Lung microvascular endothelial cell (primary cell): ENCODE measurements around the gene VMAC. TPM values are rescaled to one million over a fixed set of nuclear protein-coding genes. Genes with fewer than 3 reads are reported as not detected.

Experiments used
- DNase-seq, 2 donors: peaks; one replicate each; pipeline versions ENCODE4 v3.0.0 to v3.0.0-alpha.2; 2010; ENCODE audit warnings: low read depth in 2 of 2
- total RNA-seq: library from RNA; depleted of rRNA; stranded (reverse); fragments of >200 nt; gene quantifications from 2 replicates; pipeline ENCODE4 v1.2.1, GENCODE V29; 2014

VMAC gene
- total RNA-seq, 1 donor from 2014 or later: 7.7 TPM

DNA sequence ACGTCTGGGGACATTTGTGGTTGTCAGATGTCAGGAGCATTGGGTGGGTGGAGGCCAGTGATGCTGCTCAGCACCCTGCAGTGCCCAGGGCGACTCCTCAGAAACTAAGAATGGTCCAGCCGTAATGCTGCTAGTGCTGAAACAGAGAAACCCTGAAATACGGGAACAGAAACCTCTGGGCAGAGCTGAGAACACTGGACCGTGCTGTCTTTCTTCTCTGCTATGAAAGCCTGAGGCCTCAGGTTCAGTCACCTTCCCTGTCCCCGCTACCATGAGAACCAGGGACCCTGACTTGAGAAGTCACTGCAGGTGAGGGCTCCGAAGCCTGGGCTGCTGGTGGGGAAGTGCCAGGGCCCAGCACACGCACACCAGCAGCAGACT, 22.8 kb downstream of the VMAC start:
- no peak for DNase-seq

DNA sequence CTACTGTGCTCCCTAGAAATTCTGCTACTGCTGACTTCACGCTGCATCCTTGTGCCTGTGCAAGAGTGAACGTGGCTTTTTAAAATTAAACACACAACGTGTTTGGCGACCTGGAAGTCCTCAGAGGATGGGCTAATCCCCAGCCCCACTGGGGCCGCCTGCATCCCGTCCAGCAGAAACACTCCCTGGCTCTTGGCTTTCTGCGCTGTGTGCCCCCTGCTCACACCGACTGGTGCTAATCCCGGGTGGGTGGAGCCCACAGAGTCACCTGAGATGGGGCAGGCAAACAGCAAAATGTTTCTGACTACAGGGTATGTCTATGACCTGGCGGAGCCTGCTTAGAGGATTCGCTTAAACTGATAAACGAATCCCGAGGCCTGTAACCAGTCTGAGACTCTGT, 24.5 kb downstream of the VMAC start:
- no peak for DNase-seq

DNA sequence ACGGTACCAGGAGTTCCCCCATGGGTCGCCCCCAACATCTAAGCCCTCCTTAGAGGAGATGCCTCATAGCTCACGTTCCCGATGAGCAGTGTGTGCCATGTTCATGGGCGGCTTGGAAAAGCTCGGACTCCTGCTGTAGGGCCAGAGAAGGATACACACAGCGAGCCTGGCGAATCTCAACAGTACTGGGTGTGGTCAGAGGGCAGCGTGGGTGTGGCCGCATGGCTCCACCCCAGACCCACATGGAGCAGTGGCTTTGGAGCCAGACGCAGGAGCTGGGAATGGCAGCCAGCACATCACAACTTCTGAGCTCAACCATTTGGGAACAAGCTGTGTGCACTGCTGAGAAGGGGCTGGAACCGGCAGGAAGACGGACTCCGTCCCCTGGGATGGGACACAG, 25.0 kb downstream of the VMAC start:
- no peak for DNase-seq

DNA sequence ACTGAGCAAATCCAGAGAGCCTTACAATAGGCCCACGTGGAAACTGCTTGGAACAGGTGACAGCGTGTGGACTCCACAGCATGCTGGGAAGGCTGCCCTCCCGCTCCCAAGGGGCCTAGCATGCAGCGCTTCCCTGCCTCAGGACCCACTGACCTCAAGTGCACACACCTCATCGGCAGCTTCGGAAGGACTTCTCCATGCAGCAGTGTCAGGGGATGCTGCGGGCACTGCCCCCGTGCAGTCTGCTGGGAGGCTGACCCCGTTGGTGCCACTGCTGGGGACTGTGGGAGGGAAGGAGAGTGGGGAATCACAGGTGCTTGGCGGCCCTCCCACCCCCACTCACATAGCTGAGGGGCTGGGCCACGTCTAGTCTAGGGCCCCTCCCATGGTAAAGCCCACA, 26.6 kb downstream of the VMAC start:
- DNase-seq: no peak

DNA sequence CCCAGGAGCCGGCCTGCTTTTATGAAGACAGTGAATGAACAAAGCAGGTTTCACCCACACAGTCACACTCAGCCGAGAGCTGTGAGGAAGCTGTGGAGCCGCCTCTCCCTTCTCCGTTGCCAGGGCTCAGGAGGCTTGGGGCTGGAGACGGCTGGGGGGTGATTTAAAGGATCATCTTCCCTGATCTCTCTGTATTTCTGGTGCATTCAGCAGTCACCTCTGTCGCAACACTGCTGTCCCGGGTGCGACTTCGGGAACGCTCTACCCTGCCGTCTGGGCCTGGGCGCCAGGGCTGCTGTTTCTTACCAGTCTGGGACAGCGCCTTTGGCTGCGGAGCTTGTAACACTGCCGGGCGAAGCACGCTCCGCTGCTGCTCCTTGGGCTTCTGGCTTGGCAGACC, 27.5 kb downstream of the VMAC start:
- DNase-seq: no peak

DNA sequence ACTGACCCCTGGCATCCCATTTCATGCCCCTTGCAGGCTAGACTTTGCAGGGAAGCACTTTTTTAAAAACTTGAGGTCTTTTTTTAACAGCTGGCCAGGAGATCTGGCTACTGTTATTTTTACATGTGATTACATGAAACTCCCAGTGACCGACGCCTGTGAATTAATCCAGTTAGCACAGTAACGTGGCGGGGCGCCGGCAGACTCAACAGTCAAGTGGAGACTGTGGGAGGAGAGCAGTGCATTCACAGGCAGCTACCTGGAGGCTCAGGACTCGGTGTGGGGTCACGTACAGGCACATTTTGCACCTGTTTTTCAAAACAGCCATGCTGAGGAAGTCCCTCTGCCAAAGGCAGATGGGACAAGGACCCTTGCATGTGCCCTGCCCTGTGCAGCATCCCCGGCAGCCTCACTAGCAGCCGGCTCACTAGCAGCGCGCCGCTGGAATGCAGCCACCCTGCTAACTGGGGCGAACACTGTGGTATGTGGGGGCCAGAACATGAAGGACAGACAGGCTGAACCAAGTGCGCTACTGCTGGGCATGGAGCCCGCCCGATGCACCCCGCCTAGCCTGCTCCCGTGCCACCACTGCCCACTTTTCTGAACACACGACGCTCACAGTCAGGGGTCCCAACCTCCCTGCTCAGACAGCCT, 28.1 kb downstream of the VMAC start:
- DNase-seq: no peak

DNA sequence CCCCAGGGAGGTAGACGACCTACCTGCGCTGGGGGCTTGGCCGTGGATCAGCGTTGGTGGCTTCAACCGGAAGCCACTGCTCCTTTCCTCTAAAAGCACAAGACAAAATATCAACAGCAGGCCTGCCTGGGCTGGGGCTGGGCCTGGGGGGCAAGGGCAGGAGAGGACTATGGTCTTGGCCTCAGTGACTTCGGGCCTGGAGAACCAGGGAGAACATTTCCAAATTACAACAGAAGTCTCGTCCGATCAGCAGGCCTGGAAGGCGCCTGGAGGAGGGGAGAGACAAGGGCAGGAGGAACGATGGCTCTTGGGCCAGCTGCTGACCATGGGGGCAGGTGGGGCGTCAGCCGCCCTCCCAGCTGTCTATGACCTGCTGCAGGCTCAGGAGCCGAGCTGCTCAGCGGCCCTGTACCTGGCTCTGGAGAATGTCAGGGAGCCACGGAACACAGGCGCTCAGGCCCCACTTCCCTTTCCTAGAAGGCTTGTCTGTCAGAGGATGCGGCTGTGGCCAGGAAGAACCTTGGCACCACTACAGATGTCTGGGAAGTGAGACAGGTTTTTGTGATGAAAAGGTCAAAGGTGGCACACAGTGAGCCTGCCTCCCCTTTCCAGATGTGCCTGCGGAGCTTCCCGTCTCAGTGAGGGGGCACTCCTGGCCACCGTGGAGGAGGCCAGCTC, 28.9 kb downstream of the VMAC start:
- DNase-seq: peak; percentile 33 to 37

DNA sequence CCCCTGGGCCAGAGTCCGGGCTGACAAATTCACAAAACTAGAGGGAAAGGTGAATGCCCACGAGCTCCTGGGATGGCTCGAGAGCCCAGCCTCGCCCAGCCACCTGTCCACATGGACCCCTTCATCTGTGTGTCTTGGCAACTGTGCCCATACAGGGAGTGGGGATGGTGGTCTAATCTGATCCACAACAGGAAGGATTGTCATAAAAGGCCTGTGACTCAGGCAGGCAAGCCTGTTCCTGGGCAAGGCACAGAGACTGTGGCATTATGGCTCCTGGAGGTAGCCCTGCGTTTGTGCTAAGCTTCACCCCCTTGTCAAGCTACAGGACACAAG, 29.4 kb downstream of the VMAC start:
- DNase-seq: peak; percentile 53 to 74

DNA sequence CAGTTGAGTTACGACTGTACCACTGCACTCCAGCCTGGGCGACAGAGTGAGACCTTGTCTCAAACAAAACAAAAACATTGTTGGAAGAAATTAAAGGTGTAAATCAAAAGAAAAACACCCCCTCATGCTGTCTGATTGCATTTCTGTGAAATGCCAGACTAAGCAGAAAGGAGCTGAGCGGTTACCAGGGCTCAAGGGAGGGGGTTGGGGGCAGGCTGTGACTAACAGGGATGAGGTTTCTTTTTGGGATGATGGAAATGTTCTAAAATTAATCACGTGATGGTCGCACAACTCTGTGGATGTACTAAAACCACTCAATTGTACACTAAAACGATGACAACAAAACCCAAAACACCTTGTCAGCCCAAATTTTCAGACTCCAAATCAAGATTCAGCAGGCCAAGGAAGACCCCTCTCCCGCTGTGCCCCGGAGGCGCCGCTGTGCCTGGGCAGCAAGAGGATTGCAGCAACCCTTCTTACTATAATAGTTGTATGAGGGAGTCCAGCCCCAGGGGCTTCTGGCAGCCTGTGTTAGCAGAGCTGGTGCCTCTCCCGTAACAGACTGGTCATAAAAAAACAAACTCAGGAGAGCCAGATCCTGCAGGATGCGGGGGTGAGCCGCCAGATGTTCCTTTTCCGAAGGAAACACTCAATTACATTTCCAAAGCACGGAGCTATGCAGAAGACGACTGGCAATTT, 30.3 kb downstream of the VMAC start:
- peak; percentile 63 to 87 for DNase-seq

DNA sequence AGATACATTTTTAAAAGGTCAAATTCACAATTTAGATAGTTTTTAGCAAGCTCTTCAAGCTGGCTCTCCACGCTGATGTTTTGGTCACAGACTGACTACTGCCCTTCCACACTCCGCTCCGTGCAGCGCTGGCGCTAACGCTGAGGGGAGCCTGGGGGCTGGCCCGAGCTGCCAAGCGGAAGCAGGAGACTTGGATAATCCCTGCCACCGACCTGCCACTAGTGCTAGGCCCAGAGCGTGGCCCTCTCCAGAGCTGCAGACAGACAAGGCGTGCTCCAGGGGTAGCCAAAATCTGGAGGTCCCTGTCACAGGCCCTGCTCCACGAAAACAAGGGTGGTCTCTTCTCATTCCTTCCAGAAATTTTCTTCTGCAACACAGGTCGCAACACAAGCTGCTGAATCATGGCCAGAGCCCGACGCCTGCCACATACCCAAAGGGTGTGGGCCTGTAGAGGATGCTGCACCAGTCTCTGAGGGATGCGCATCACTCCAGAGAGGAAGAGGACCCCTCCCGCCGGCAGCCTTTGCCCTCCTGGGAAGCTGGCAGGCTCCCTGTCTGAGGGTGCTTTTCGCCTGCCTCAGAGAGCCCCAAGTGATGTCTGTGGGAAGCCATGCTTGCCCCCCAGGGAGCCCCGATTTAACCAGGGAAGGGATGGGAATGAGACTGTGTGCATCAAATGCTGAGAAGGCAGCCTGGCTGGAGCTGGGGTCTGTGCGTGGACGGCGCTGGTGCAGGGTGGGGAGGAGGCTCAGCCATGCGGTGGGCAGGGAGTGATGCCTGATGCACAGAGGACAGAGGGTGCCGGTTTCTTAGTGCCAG, 31.0 kb downstream of the VMAC start:
- no peak for DNase-seq

DNA sequence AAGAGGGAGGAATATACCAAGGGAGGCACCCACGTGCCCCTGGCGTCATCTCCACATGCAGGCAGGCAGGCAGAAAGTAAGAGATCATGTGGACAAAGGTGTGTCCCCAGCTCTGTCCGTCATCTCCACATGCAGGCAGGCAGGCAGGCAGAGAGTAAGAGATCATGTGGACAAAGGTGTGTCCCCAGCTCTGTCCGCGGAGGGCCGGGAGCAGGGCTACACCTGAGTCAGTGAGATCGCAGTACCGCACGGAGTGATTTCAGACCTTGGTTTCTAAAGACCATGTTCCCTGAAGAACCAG, 31.6 kb downstream of the VMAC start:
- no peak for DNase-seq

DNA sequence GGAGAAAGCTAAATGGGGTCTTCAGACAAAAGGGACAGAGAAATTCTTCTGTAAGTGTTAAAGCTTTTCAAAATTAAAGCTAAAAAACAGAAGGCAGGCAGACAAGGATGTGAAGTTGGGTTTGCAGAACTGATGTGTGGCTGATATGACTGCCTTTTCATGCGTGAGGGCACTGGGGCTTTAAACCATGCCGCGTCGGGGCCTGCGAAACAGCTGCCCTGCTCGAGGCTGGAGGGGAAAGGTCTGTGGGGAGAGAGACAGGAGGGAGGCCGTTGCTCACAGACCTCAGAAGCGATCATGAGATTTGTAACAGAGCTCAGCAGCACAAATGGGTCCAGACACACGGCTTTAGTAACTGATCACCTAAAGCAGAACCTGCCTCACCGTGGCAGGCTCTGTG, 32.9 kb downstream of the VMAC start:
- no peak for DNase-seq

DNA sequence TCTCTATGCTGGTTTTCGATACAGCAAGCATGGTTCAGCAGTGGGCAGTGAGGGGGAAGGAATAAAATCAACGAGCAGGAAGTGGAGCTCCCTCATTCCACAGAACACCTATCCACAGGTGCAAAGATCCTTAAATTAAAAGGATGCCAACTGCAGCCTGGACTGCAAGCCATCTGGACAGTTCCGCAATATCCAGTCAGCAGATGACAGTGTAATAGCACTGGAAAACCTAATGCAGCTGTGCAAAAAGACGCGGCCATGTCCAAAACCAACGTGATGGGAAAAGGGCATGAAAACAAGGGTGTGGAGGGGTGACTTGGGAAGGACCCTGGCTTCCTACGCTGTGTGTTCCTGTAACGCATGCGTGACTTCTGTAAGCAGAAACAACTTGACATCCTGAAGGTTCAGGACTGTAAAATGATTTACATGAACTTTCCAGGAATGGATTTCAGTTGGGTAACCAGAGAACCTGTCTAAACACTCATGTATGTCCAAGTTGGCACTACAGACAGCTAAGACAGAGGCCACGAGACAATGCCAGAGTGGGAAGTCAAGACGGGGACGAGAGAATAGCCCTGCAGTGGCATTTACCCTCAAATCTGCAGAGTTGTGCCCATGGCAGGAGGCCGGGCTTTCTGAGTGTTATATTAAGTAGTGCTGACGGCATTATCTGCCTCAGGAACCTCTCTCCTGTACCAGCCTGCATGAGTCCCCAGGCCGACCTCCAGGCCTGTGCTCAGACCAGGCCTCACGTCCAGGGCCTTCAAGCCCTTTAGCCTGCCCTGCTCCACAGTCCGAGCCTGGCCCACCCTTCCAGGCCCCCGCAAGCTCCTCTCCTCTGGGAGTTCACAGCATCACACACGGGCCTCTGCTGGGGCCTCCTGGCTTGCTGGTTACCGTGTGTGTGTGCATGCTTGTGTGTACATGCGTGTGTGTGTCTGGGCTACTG, 35.9 kb downstream of the VMAC start:
- DNase-seq: no peak

DNA sequence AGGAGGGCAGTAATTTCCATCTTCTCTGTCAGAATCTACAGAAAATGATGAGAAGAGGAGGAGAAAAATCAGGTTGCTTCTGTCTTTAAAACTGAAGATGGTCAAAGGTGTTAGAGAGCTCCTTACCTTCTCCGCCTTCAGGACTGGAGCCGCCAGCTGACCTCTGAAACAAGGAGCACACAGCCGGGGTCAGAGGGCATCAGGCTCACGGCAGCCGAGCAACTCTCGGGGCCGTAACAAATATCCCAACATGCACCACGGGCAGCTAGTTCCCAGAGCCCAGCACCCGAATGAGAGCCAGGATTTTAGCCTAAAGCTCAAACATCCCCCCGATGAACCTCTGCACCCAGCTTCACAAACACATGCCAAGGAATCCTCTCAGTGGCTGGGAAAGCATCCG, 37.0 kb downstream of the VMAC start:
- no peak for DNase-seq

DNA sequence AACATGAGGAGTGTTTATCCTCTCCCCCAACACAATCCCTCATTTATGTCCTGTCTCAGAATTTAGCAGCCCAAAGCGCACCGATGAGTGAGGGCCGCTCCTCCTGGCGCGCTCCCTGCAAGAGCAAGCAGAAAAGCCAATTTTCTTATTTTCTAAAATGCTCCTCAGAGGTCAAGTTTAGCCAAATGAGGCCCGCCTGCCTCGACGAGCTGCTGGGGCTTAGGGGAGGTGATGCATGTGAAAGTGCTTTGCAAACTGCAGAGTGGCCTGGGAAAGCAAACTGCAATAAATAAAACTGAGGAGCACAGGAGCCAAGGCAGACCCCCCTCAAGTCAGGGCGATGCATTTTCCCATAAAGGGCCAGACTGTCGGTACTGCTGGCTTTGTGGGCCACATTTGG, 38.4 kb downstream of the VMAC start:
- no peak for DNase-seq

DNA sequence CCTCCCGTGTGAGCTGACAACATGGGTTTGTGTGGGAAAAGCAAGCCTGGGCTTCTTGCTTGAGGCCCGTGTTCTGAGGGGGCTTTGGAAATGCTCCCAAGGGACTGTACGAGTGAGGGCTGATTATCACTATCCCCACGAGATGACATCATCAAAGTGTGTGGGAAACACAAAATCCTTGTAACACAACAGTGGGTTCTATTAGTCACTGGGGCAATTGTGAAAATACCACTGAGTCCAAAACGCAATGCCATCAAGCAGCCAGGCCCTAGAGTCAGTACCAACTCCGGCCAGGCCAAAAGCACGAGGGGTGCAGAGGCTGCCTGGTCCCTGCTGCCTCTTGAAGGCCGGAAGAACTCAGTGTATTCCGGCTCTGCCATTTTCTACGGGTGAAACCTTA, 39.0 kb downstream of the VMAC start:
- no peak for DNase-seq

DNA sequence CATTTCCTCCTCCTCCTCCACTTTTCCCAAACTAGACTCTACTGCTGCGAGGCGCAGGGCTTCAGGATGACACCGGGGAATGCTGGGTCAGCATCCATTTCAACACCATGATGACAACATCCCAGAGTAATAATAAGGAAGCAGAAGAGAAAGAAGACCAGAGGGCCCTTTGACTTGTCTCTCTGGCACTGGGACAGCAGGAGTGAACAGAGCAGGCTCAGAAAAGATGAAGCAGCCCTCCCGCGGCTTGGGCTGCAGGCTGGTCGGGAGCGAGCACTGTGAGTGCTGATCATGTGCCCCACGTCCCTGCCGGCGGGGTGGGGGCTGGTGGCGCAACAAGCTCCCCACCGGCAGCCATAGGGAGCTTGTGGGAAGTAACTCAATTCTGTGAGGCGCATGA, 42.8 kb downstream of the VMAC start:
- no peak for DNase-seq

DNA sequence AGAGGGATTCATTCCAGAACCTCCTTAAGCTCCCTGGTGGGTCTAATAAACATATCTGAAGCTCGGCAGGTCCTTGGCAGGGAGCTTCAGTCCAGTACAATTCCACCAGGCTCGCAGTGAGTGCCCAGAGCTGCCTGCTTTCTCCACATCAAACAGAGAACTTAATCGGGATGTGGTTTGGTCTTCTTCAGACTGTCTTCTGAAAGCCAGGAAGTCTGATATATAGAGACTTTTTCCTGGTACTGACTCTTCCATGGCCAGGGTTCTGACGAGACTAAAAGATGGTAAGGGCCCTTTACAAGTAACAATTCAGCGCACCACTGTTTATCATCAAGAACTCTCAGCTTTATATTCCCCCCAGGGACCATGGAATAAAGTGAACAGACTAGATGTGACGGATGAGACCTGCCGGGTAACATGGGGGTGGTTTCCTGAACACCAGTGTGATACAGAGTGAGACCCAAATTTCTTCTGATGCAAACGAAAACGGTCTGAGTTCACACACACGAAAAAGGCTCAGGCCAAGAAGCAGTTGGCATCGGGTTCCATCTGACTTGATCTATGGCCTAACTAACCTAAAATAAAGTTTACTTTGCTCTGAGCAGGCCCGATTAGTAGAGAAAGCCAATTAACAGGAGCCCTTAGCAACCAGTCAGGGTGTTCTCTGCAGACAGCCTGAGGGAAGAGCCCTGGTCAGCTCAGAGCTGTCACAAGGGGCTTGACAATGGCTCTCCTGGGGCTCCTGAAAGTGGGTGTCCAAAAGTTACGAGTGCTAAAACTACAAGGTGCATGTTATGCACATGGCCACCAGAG, 44.3 kb downstream of the VMAC start:
- no peak for DNase-seq

DNA sequence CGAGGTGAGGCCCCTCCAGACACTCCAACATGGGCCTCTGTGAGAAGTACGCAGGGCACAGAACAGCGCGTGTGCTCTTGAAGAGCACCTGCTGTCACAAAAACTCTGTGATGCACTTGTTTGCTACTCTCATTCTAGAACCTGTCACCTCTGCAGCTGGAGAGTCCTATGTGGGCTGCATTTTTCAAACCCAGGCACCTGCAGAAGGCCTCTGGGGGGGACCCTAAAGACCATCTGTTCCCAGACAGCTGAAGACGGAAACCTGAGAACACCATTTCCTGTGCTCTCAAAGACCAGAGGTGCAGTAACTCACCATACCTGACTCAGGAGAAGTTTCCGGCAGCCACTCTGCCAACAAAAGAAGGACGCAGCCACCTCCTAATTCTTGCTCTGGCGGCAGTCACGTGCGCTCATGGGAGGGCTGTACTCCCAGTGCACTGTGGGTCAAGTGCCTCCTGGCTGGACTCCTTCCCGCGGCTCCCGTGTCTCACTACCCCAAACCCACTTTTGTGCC, 45.2 kb downstream of the VMAC start:
- DNase-seq: no peak

DNA sequence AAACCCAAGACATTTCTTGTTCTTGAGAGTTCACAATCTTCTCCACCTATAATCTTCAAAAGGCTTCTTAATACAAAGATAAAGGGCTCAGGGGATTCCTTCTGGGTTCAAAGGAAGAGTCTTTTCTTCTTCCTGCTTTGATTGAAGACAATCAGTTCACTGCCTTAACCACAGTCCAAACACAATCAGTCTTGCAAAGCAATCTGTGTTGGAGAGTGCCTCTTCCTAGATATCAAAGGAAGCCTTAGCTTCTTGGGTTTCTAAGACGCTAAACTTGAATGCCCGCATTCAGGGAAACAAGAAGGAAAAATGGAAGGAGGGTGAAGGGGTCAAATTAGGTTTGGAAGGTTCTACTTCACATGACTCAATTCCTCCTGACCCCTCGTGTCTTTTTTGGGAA, 46.1 kb downstream of the VMAC start:
- no peak for DNase-seq
